Mesodermal cell (in vitro differentiated cells): Measurements from ENCODE around the gene LDLRAD4.

ENCODE experiments used
- H3K27ac ChIP-seq: 2 replicates; pipeline ENCODE4 v1.7.0; 2013; ENCODE audit warnings: mild to moderate bottlenecking, low read depth, low read length, moderate library complexity; ENCODE audit not compliant: severe bottlenecking
- H3K36me3 ChIP-seq: 2 replicates; pipeline ENCODE4 v1.7.1; 2013; ENCODE audit warnings: mild to moderate bottlenecking, low read length, moderate library complexity; ENCODE audit not compliant: control insufficient read depth, insufficient read depth
- H3K4me1 ChIP-seq: one replicate; pipeline ENCODE4 v1.7.1; 2013; ENCODE audit warnings: mild to moderate bottlenecking, low read length; ENCODE audit not compliant: insufficient read depth, control insufficient read depth, poor library complexity, severe bottlenecking
- H3K4me3 ChIP-seq: 2 replicates; pipeline ENCODE4 v1.7.0; 2013; ENCODE audit warnings: low read length, control low read depth, mild to moderate bottlenecking; ENCODE audit not compliant: insufficient read depth, poor library complexity, severe bottlenecking; ENCODE audit errors: extremely low read depth
- H3K9me3 ChIP-seq: 2 replicates; pipeline ENCODE4 v1.7.1; 2013; ENCODE audit warnings: mild to moderate bottlenecking, low read length, moderate library complexity; ENCODE audit not compliant: control insufficient read depth
- WGBS, 2 experiments: methylation state at CpG; one replicate each; pipeline ENCODE4 v1.1.5; 2013; ENCODE audit warnings: missing lambda C conversion rate in 2 of 2; ENCODE audit not compliant: insufficient coverage in 2 of 2; 5-methylcytosine and 5-hydroxymethylcytosine counted together

Gene LDLRAD4

DNA sequence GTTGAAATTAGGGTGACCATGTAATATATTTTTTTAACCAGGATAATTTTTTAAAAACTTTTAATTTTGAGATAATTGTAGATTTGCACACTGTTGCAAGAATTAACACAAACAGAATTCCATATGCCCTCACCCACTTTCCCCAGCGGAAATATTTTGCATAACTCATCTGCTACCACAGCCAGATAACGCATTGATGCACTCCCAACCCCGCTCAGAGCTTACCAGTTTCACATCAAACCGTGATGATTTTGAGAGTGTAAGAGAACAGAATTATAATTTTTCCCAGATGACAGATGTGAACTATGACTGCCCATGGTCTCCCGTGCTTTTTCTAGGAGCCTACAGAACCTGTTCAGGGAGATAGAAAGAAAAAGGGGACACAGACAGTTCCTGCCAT, 35.2 kb upstream of the LDLRAD4 start:
- H3K4me3 ChIP-seq, result no peak overlapping the region
- 83 to 89% methylated on average over 1 to 5 of the region's 5 CpGs for WGBS, 2 experiments
- H3K27ac ChIP-seq, result no peak overlapping the region
- H3K36me3 ChIP-seq, result no peaks in the 10 kb centered on the region
- no peaks in the 10 kb centered on the region for H3K9me3 ChIP-seq
- no peaks in the 10 kb centered on the region for H3K4me1 ChIP-seq

DNA sequence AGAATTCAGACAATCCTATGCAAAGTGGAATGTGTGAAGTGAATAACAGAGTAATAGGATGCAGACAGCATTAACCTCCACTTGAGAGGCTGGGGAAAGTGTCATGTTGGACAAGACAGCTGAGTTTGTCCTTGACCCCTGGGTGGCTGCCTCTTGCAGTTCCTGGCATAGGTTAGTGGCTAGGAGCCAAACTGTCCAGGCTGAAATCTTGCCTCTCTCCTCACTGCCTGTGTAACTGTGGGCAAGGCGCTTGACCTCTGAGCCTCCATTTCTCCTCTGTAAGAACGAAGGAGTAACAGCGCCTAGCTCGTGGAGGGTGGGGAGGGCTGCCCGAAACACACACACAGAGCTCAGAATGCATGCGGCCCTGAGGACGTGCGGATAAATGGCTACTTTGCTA, 34.8 kb upstream of the LDLRAD4 start:
- H3K4me3 ChIP-seq, result no peak overlapping the region
- no peaks in the 10 kb centered on the region for H3K36me3 ChIP-seq
- no peaks in the 10 kb centered on the region for H3K4me1 ChIP-seq
- H3K27ac ChIP-seq, result no peak overlapping the region
- 90 to 96% methylated on average over 8 of the region's 8 CpGs for WGBS, 2 experiments
- H3K9me3 ChIP-seq, result no peaks in the 10 kb centered on the region

DNA sequence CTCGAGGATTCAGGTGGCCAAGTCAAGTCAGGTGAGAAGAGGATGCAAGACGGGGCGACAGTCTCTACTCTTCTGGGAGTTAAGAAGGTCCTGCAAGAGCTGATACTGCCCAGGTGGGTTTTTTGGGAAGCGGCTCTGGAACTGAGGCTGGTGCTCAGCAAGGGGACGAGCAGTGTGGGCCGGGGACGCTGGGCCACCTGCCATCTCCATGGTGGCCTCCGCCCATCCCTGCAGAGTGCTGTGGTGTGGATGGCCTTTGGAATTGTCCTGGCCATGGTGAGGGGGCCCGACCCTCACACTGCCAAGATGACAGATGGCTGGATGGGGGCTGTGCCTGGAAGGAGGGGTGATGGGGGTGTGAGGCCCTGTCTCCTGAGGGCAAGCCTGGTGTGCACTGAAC, 34.2 kb upstream of the LDLRAD4 start:
- H3K4me3 ChIP-seq, result no peak overlapping the region
- H3K36me3 ChIP-seq, result no peaks in the 10 kb centered on the region
- no peak overlapping the region for H3K27ac ChIP-seq
- 88 to 91% methylated on average over 4 to 8 of the region's 9 CpGs for WGBS, 2 experiments
- no peaks in the 10 kb centered on the region for H3K9me3 ChIP-seq
- no peaks in the 10 kb centered on the region for H3K4me1 ChIP-seq

DNA sequence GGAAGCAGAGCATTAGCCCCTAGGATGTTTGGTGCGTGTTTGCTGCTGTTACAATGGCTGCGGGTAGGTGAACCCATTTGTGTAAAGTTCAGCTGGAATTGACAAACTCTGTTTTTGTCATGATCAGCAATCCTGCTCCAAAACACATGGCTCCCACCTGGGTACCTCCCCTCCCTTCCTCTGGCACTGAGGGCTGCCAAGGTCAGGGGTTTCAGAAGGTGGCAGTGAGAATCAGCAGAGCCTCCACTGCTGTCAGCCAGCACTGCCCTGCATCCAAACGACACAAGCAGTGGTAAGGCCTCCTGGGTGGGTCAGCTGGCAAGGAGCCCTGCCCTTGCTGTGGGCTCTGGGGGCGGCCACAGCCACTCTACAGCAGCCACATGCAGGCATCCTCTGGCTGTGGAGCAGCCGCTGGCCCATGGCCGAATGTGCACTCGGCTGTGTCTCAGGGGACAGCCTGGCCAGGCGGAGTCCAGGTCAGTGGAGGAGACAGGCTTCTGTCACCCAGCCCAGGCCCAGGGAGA, 32.8 kb upstream of the LDLRAD4 start:
- Histone ChIP-seq H3K36me3 (no peaks in the 10 kb centered on the region), H3K4me1 (no peaks in the 10 kb centered on the region), H3K27ac (no peak overlapping the region), H3K9me3 (no peaks in the 10 kb centered on the region), H3K4me3 (no peak overlapping the region)
- 88 to 89% methylated on average over 8 of the region's 8 CpGs for WGBS, 2 experiments

DNA sequence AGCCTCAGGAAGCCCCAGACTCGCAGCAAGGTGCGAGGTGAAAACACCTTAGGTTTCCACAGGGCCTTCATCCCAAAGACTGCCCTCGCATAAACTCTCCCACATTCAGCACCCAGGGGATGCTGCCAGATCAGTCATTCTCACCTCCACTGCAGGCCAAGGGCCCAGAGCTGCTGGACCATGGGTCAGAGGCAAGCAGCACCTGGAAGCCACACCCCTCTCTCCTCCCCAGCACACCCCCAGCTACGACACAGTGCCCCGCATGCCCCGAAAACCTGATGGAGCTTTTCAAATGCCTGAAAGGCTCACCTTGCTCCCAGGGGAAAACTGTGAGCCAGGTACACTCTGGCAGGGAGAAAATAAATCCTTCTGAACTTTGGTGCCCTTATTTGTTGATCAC, 31.9 kb upstream of the LDLRAD4 start:
- H3K27ac ChIP-seq, result no peak overlapping the region
- WGBS, 2 experiments, result 68 to 81% methylated on average over 3 to 6 of the region's 6 CpGs
- H3K36me3 ChIP-seq, result no peaks in the 10 kb centered on the region
- no peaks in the 10 kb centered on the region for H3K9me3 ChIP-seq
- no peak overlapping the region for H3K4me3 ChIP-seq
- H3K4me1 ChIP-seq, result no peaks in the 10 kb centered on the region

DNA sequence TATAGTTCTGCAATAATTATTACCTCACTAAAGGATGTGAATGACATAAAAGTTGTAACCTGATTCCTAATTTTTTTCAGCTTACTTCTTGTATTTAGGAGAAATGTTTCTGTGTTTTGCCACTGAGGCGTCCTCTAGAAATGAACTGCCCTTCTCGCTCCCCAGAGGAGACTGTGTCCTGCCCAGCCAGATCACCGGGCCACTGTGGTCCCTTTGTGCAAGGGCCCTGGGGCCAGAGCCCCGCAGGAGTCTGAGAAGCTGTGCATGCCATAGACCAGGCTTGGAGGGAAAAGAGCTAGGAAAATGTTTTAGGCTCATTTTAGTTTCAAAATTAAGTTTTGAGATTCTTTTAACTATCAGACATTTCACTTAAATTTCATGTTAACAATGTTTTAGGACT, 31.1 kb upstream of the LDLRAD4 start:
- Histone ChIP-seq H3K9me3 (no peaks in the 10 kb centered on the region), H3K4me3 (no peak overlapping the region), H3K4me1 (no peaks in the 10 kb centered on the region), H3K27ac (no peak overlapping the region), H3K36me3 (no peaks in the 10 kb centered on the region)
- WGBS, 2 experiments, result 90 to 96% methylated on average over 2 to 4 of the region's 4 CpGs

DNA sequence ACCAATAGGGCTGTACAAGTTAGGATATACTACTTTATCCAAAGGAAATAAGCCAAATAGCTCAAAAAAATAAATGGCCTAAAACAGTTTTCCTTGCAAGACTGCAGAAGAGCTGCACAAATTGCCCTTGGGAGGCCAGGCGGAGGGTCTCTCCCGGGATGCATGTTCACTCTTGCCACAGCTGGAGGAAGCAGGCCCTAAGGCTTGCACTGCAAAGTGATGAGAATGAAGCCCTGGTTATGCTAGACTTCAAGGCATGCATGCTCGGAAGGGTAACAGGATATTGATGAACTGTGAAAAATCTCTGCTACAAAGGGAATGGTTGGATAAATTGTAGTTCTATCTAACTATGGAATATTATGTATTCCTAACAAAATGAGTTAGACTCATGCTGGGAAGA, 27.5 kb upstream of the LDLRAD4 start:
- 81 to 87% methylated on average over 3 of the region's 3 CpGs for WGBS, 2 experiments
- Histone ChIP-seq H3K9me3 (no peaks in the 10 kb centered on the region), H3K4me3 (no peak overlapping the region), H3K4me1 (no peaks in the 10 kb centered on the region), H3K36me3 (no peaks in the 10 kb centered on the region), H3K27ac (no peak overlapping the region)

DNA sequence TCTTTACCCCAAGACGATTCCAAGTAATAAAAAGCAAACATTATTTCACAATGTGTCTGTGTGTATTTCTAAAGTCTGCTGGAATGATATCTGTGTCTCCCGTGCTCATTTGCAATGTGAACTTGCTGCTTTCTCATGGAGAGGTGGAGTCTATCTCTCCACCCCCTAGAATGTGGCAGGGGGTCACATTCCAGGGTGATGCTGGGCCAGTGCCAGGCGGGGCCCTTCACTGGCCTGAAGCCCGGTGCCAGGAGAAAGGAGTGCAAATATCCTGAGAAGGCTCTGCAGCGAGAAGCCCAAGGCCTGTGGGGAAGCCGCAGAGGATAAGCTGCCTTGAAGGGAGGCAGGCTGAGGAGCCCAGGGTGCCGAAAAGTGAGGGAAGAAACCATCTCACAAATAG, 26.8 kb upstream of the LDLRAD4 start:
- WGBS, 2 experiments, result 72 to 76% methylated on average over 3 to 5 of the region's 7 CpGs
- H3K4me3 ChIP-seq, result no peak overlapping the region
- H3K4me1 ChIP-seq, result no peaks in the 10 kb centered on the region
- no peaks in the 10 kb centered on the region for H3K36me3 ChIP-seq
- H3K9me3 ChIP-seq, result no peaks in the 10 kb centered on the region
- no peak overlapping the region for H3K27ac ChIP-seq

DNA sequence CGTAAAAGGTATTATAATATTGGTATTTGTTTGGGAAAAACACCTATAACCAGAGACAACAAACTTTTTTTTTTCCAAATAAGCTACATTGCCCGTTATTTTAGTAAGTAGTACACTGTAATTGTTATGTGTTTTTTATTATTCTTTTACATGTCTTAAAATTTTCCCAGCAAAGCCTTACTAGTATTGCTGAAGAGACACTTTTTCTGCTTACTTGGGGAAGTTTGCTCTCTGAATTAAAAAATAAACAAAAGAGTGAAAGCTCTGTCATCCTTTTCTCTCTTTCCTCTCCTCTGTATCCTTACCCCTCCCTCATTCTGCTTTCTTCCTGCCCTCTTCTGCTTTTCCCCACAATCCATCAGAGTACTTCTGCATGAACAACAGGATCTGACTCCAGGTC, 25.6 kb upstream of the LDLRAD4 start:
- H3K4me1 ChIP-seq, result no peaks in the 10 kb centered on the region
- H3K36me3 ChIP-seq, result no peaks in the 10 kb centered on the region
- WGBS, 2 experiments, result no CpG with 5 or more reads among the region's 2 CpGs
- no peak overlapping the region for H3K27ac ChIP-seq
- H3K9me3 ChIP-seq, result no peaks in the 10 kb centered on the region
- H3K4me3 ChIP-seq, result no peak overlapping the region

DNA sequence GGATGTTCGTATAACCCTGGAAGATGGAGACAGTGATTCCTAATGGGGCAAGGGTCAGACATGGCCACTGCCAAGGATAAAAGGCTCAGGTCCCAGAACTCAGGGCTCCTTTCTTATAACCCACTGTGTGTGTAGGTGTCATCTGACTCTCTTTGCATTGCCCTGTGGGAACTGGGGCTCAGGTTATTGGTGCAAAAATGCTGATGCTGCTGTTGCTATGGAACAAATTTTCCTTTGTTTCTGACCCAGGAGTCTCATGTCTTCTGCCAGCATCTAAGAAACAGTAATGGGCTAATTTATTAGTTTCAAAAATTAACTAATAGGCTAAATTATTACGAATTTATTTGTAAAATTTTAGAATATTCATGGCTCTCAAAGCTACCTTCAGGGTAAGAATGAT, 24.3 kb upstream of the LDLRAD4 start:
- Histone ChIP-seq H3K27ac (no peak overlapping the region), H3K4me1 (no peaks in the 10 kb centered on the region), H3K4me3 (no peak overlapping the region), H3K36me3 (no peaks in the 10 kb centered on the region), H3K9me3 (no peaks in the 10 kb centered on the region)
- WGBS, 2 experiments, result 80 to 86% methylated on average over 1 of the region's 2 CpGs

DNA sequence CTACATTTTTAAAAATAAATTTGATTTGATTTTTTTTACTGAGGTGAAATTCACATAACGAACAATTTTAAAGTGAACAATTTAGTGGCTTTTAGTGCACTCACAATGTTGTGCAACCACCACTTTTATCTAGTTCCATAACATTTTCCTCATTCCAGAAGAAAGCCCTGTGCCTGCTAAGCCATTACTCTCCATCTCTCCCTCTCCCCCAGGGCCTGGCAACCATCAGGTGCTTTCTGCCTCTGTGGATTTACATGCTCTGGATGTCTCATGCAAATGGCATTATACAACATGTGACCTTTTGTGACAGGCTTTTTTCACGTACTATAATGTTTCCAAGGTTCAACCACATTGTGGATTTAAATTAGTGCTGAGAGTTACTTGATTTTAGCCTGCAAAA, 19.9 kb upstream of the LDLRAD4 start:
- H3K36me3 ChIP-seq, result no peaks in the 10 kb centered on the region
- 100% methylated on average over 1 of the region's 2 CpGs; no CpG with 5 or more reads in 1 of the 2 experiments for WGBS, 2 experiments
- H3K9me3 ChIP-seq, result peaks cover 3% of the 10 kb centered on the region
- no peaks in the 10 kb centered on the region for H3K4me1 ChIP-seq
- H3K4me3 ChIP-seq, result no peak overlapping the region
- H3K27ac ChIP-seq, result no peak overlapping the region
